22Rv1 (cell line): ENCODE results near the gene ENPP1.

Source experiments
- ZFX ChIP-seq: fragments of 450-650 bp; IDR thresholded peaks from 2 replicates; pipeline ENCODE4 v1.6.1; 2017; ENCODE audit warnings: antibody characterized with exemption, borderline replicate concordance
- TF ChIP-seq, protein P1 (sequence below): fragments of 450-650 bp; IDR thresholded peaks from 2 replicates; pipeline ENCODE4 v1.5.1; 2017; ENCODE audit warnings: mild to moderate bottlenecking

DNA sequence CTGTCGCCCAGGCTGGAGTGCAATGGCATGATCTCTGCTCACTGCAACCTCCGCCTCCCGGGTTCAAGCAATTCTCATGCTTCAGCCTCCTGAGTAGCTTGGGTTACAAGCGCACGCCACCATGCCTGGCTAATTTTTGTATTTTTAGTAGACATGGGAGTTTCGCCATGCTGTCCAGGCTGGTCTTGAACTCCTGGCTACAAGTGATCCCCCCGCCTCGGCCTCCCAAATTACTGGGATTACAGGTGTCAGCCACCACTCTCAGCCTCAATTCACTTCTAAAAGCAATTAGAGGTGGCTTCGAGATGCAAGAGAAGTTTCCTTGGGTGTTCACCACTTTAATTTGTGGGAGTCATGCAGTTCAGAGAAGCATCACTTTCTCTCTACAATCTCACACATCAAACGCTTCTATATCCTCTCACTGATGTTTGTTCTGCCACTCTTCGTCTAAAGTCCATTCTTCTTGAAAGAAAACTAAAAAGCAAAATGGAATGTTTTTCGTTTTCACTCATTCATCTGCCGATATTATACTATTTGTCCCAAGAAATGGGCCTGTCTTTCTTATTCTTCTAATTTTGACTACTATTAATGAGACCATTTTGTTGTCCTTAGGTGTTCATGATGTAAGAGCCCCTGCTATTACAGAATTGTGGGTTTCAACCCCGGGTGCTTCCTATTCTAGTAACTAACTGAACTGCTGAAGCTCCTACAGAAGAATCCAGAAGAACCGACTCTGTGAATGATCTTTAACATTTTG lies 38.3 kb upstream of the ENPP1 start:
- TF ChIP-seq, protein P1, sequence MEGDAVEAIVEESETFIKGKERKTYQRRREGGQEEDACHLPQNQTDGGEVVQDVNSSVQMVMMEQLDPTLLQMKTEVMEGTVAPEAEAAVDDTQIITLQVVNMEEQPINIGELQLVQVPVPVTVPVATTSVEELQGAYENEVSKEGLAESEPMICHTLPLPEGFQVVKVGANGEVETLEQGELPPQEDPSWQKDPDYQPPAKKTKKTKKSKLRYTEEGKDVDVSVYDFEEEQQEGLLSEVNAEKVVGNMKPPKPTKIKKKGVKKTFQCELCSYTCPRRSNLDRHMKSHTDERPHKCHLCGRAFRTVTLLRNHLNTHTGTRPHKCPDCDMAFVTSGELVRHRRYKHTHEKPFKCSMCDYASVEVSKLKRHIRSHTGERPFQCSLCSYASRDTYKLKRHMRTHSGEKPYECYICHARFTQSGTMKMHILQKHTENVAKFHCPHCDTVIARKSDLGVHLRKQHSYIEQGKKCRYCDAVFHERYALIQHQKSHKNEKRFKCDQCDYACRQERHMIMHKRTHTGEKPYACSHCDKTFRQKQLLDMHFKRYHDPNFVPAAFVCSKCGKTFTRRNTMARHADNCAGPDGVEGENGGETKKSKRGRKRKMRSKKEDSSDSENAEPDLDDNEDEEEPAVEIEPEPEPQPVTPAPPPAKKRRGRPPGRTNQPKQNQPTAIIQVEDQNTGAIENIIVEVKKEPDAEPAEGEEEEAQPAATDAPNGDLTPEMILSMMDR: no peak
- TF ChIP-seq ZFX: no peak
